Central memory CD4-positive, alpha-beta T cell (primary cell): ENCODE results near the gene DHRSX.
"Not testable (repeated sequence)": the region's sequence is repeated elsewhere in the genome, so short reads cannot be mapped to it uniquely, and the experiment has no call there.

Experiments used
- DNase-seq: peaks from one replicate; pipeline ENCODE4 v3.0.0; 2022

Gene DHRSX

DNA sequence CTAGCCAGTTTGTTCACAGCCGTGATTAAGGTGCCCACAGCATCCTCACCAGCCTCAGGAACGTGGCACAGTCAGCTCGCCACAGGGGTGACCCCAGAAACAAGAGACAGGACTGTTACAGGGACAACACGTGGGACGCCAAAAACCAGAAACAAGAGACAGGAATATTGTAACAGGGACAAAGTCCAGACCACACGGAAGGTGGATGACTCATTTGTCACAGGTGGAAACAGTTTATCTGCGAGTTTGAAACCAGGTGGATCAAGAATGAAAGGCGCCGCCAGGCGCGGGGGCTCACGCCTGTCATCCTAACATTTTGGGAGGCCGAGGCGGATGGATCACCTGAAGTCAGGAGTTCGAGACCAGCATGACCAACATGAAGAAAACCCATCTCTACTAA lies 27.7 kb downstream of the DHRSX start:
- not testable (repeated sequence) for DNase-seq

DNA sequence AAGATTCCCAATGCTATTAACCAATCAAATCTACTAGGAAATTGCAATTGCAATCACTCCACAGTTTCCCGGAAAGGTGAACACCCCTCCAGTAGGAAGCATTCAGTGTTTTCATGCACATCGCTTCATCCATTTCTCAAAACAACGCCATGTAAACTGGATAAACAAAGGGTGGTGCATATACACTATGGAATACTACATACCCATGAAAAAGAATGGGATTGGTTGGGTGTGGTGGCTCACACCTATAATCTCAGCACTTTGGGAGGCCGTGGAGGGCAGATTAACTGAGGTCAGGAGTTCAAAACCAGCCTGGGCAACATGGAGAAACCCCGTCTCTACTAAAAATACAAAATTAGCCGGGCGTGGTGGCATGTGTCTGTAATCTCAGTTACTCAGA lies 29.1 kb downstream of the DHRSX start:
- DNase-seq = no peak

DNA sequence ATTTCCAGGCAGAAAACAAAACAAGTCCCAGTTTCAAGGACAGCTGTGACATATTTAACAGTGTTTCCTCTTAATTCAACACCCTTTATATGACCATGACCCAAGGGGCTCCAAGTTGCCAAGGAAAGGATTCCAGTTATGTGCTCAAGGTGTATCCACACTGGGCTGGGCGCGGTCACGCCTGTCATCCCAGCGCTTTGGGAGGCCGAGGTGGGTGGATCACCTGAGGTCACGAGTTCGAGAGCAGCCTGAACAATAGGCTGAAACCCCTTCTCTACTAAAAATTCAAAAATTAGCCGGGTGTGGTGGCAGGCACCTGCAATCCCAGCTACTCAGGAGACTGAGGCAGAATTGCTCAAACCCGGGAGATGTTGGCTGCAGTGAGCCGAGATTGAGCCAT lies 29.6 kb downstream of the DHRSX start:
- DNase-seq = not testable (repeated sequence)

DNA sequence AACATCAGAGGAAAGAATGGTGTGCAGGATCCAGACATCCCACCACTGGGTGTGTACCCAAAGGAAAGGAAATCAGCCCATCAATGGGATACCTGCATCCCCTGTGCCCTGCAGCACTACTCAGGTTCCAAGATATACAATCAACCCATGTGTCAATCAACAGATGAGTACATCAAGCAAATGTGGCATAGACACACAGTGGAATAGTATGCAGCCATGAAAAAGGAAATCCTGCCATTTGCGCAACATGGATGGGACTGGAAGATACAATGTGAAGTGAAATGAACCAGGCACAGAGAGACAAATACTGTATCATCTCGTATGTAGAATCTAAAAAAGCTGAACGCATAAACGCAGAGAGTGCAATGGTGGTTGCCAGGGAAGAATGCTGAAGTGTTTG lies 30.9 kb downstream of the DHRSX start:
- not testable (repeated sequence) for DNase-seq

DNA sequence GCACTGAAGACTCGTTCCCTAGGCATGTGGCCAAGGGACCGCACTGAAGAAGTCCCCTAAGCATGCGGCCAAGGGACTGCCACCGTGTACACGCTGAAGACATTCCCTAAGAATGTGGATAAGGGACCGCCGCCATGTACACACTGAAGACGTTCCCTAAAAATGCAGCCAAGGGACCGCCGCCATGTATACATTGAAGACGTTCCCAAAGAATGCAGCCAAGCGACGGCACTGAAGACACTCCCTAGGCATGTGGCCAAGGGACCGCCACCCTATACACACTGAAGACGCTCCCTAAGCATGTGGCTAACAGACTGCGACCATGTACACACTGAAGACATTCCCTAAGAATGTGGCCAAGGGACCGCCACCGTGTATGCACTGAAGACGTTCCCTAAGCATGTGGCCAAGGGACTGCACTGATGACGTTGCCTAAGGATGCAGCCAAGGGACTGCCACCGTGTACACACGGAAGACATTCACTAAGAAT lies 31.5 kb downstream of the DHRSX start:
- DNase-seq = no peak

DNA sequence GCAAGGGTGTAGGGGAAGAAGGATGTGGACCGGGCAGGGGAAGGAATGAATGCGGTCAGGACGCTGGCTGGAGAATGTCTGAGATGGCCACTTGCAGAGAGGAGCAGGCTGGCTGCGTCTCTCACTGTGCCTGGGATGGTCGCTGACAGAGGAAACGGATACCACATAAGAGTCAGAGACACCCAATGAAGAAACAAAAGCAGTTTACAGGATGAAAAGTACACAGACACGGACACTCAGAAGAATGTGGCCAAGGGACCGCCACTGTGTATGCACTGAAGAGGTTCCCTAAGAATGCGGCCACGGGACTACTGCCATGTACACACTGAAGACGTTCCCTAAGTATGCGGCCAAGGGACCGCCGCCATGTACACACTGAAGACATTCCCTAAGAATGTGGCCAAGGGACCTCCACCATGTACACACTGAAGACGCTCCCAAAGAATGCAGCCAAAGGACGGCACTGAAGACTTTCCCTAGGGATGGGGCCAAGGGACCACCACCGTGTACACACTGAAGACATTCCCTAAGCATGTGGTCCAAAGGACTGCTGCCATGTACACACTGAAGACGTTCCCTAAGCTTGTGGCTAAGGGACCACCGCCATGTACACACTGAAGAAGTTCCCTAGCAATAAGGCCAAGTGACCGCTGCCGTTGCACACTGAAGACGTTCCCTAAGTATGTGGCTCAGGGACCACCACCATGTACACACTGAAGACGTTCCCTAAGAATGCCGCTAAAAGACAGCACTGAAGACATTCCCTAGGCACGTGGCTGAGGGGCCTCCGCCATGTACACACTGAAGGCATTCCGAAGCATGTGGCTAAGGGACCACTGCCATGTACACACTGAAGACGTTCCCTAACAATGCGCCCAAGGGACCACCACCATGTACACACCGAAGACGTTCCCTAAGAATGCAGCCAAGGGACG lies 32.2 kb downstream of the DHRSX start:
- no peak for DNase-seq

DNA sequence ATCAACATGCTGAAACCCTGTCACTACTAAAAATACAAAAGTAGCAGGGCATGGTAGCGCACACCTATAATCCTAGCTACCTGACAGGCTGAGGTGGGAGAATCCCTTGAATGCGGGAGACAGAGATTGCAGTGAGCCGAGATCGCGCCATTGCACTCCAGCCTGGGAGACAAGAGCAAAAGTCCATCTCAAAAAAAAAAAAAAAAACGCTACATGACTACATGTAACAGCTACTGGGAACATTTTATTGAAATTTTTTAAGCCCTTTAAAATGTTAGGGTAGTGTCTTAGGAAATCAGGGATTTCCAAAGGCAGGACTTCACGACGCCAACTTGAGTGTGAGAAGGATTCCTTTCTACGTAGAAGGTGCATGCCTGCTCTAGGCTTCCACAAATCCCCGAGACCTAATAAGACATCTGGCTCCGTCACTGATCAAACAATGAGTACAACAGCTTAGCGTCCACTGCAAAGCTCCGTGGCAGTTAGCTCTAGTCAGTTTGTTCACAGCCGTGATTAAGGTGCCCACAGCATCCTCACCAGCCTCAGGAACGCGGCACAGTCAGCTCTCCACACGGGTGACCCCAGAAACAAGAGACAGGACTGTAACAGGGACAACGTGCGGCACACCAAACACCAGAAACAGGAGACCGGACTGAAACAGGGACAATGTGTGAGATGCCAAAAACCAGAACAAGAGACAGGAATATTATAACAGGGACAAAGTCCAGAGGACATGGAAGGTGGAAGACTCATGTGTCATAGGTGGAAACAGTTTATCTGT lies 33.7 kb downstream of the DHRSX start:
- no peak for DNase-seq

DNA sequence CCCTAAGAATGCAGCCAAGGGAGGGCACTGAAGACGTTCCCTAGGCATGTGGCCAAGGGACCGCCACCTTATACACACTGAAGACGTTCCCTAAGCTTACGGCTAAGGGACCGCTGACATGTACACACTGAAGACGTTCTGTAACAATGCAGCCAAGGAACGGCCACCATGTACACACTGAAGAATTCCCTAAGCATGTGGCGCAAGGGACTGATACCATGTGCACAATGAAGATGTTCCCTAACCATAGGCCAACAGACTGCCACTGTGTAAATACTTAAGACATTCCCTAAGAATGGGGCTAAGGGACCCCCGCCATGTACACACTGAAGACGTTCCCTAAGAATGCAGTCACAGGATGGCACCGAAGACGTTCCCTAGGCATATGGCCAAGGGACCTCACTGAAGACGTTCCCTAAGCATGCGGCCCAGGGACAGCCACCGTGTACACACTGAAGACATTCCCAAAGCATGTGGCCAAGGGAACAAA lies 36.1 kb downstream of the DHRSX start:
- DNase-seq = no peak

DNA sequence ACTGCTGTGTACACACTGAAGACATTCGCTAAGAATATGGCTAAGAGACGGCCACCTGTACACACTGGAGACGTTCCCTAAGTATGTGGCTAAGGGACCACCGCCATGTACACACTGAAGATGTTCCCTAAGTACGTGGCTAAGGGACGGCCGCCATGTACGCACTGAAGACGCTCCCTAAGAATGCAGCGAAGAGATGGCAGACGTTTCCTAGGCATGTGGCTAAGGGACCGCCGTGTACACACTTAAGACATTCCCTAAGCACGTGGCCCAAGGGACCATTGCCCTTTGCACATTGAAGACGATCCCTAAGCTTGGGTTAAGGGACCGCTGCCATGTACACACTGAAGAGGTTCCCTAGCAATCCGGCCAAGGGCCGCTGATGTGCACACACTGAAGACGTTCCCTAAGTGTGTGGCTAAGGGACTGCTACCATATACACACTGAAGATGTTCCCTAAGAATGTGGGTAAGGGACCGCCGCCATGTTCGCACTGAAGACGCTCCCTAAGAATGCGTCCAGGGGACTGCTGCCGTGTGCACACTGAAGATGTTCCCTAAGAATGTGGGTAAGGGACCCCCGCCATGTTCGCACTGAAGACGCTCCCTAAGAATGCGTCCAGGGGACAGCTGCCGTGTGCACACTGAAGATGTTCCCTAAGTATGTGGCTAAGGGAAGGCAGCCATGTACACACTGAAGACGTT lies 36.7 kb downstream of the DHRSX start:
- no peak for DNase-seq

DNA sequence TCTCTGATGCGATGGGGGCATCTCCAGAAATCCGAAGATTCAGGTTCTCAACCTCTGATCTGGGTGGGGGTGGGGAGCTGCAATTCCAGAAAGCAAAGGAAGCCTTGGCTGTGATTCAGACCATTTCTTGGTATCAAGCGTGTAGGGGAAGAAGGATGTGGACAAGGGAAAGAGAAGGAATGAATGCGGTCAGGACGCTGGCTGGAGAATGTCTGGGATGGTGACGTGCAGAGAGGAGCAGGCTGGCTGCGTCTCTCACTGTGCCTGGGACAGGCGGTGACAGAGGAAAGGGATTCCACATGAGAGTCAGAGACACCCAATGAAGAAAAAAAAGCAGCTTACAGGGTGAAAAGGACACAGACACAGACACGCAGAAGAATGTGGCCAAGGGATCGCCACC lies 37.3 kb downstream of the DHRSX start:
- DNase-seq = not testable (repeated sequence)

DNA sequence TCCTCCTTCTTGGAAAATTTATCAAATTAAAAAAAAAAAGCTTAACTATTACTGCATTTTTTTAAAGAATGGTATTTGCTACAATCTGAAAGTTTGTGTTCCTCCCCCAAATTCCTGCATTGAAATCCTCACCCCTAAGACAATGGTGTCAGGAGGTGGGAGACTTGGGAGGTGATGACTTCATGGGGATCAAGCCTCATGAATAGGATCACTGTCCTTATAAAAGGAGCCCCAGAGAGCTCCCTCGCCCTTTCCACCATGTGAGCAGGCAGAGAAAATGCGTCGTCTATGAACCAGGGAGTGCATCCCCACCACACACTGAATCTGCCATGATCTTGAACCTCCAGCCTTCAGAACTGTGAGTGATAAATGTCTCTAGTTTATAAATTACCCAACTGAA lies 38.0 kb downstream of the DHRSX start:
- DNase-seq = no peak

DNA sequence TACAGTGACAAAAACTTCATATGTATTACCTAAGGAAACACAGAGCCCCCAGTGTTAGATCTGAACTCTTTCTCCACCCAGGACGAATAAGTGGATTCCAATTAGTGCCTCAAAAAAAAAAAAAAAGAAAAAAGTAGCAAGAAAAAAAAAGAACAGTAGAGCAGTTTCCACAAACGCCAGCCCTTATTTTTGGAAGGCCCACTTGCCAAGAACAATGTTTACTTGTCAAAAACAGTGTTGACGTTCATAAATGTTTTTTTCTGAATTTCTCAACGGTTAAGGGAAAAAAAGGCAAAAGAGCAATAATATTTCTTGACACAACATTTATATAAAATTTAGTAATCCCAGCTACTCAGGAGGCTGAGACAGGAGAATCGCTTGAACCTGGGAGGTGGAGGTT lies 38.7 kb downstream of the DHRSX start:
- DNase-seq = no peak

DNA sequence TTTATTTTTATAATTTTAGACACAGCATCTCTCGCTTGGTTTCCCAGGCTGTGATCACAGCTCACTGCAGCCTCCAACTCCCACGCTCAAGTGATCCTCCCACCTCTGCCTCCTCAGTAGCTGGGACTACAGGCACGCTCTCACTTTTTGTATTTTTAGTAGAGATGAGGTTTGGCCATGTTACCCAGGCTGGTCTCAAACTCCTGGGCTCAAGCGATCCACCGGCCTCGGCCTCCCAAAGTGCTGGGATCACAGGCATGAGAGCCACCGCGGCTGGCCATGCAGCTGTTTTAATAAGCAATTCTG lies 39.1 kb downstream of the DHRSX start:
- no peak for DNase-seq

DNA sequence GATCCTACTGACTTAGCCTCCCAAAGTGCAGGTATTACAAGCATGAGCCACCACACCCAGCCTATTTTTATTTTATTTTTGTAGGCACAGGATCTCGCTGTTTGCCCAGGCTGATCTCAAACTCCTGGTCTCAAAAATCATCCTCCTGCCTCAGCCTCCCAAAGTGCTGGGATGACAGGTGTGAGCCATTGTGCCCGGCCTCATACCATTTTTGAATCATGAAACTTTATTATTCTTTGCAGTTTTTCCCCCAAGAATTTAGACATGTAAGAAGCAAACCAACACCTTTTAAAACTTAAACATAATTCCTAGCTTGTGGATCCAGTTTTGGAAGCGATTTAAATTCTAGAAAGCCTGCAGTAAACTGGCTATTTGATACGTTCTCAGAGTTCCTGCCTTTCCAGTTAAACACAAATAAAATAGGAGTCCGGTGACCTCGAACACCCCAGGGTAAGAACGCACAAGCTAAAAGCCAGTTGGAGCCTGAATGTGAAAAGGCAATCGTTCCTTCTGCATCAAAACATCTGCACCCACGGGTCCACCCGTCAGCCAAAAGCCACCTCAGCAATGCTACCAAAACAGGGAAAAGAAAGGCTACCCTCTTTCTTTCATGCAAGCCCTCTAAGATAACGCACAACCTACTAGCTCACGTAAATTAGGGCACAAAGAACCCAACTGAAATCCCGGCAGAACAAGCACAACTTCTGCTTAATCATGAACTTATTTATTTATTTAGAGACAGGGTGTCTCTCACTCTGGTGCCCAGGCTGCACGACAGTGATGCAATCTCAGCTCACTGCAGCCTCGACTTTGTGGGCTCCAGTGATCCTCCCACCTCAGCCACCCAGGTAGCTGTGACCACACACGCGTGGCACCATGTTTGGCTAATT lies 39.7 kb downstream of the DHRSX start:
- not testable (repeated sequence) for DNase-seq

DNA sequence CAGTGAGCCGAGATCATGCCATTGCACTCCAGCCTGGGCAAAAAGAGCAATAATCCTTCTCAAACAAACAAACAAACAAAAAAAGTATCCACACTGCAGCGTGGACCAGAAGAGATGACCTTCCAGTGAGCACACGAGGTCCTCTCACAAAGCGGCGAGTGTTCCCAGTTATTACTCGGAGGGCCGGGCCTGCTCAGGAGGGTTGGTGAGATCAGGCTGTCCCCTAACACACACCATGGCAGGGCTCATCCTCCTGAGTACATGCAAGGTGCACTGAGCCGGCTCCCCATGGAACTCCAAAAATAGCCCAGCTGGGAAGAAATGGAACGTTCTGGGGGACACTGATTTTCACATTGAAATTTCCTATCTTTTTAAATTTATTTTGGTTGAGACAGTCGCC lies 40.7 kb downstream of the DHRSX start:
- not testable (repeated sequence) for DNase-seq

DNA sequence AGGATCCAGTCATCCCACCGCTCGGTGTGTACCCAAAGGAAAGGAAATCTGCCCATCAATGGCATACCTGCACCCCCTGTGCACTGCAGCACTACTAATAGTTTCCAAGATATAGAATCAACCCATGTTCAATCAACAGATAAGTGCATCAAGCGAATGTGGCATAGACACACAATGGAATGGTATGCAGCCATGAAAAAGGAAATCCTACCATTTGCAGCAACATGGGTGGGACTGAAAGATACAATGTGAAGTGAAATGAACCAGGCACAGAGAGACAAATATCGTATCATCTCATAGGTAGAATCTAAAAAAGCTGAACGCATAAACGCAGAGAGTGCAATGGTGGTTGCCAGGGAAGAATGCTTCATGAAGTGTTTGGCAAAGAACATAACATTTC lies 42.5 kb downstream of the DHRSX start:
- no peak for DNase-seq

DNA sequence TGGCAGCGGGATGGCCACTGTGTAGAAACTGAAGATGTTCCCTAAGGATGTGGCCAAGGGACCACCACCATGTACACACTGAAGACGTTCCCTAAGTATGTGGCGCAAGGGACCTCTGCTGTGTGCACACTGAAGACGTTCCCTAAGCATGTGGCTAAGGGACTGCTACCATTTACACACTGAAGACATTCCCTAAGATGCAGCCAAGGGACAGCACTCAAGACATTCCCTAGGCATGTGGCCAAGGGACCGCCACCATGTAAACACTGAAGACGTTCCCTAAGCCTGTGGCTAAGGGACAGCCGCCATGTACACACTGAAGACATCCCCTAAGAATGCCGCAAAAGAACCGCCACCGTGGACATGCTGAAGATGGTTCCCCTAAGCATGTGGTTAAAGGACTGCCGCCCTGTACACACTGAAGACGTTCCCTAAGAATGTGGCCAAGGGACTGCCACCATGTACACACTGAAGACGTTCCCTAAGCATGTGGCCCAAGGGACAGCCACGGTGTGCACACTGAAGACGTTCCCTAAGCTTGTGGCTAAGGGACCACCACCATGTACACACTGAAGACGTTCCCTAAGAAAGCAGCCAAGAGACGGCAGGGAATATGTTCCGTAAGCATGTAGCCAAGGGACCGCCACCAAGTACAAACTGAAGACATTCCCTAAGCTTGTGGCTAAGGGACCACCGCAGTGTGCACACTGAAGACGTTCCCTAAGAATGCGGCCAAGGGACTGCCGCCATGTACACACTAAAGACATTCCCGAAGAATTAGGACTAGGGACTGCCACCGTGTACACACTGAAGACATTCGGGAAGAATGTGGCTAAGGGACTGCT lies 43.3 kb downstream of the DHRSX start:
- no peak for DNase-seq

DNA sequence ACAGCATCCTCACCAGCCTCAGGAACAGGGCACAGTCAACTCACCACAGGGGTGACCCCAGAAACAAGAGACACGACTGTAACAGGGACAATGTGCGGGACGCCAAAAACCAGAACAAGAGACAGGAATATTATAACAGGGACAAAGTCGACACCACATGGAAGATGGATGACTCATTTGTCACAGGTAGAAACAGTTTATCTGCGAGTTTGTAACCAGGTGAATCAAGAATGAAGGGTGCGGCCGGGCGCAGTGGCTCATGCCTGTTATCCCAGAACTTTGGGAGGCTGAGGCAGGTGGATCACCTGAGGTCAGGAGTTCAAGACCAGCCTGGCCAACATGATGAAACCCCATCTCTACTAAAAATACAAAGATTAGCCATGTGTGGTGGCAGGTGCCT lies 44.7 kb downstream of the DHRSX start:
- not testable (repeated sequence) for DNase-seq

DNA sequence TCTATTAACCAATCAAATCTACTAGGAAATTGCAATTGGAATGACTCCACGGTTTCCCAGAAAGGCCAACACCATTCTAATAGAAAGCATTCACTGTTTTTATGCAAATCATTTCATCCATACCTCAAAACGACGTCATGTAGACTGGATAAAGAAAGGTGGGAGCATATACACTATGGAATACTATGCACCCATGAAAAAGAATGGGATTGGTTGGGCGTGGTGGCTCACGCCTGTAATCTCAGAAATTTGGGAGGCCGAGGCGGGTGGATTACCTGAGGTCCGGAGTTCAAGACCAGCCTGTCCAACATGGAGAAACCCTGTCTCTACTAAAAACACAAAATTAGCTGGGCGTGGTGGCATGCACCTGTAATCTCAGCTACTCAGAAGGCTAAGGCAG lies 46.2 kb downstream of the DHRSX start:
- not testable (repeated sequence) for DNase-seq

DNA sequence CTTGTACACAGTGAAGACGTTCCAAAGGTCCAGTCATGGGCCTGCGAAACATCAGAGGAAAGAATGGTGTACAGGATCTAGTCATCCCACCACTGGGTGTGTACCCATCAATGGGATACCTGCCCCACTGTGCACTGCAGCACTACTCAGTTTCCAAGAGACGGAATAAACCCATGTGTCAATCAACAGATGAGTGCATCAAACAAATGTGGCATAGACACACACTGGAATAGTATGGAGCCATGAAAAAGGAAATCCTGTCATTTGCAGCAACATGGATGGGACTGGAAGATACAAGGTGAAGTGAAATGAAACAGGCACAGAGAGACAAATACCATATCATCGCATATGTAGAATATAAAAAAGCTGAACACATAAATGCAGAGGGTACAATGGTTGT lies 48.0 kb downstream of the DHRSX start:
- no peak for DNase-seq

DNA sequence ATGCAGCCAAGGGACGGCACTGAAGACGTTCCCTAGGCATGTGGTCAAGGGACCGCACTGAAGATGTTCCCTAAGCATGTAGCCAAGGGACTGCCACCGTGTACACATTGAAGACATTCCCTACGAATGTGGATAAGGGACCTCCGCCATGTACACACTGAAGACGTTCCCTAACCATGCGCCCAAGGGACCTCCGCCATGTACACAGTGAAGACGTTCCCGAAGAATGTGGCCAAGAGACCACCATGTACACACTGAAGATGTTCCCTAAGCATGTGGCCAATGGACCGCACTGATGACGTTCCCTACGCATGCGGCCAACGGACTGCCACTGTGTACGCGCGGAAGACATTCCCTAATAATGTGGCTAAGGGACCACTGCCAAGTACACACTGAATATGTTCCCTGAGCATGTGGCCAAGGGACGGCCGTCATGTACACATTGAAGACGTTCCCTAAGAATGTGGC lies 48.4 kb downstream of the DHRSX start:
- DNase-seq = no peak
